GM21528 (cell line): ENCODE measurements around the gene SPOCK3.
"Not testable (repeated sequence)": the region's sequence is repeated elsewhere in the genome, so short reads cannot be mapped to it uniquely, and the experiment has no call there.

ENCODE experiments used
- ATAC-seq: cut with Tn5 transposase; IDR thresholded peaks from one replicate; pipeline ENCODE4 v1.9.1; 2021; ENCODE audit warnings: mild to moderate bottlenecking, moderate library complexity; ENCODE audit not compliant: unreplicated experiment, low FRiP score

The SPOCK3 gene

DNA sequence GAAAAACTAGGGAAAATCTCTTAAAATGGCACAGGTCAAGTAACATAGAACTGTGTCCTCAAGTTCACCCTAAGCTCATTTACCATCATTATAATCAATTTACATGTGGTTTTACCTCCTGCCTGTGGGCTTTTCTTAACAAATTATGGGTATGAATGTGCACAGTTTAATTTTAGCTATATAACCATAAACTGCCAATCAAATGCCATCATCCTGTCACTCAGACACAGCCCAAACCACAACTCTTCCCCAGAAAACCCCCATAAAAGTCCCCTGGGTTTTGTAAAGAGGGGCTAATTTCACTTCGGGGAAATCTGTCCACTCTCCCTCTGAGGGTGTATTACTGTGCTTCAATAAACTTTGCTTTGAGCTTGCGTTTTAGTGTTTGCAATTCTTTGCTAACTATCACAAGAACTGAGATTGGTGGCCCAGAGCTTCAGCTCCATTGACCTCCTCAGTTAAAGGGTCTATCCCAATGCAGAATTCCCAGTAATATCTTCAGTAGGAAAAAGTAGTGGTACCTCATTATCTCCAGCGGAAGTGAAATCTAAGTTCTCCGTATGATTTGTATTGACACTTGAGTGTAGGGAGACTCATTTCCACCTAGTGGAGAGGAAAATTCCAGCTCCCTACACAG lies 394.6 kb downstream of the SPOCK3 start:
- peak; percentile 76 for ATAC-seq

GRCh38 chr4:166838975-166839614 lies 395.2 kb downstream of the SPOCK3 start:
- ATAC-seq, result peak; percentile 82

- ATAC-seq, result no peak
Measured at GRCh38 chr4:166836865-166837264, 397.4 kb downstream of the SPOCK3 start.

DNA sequence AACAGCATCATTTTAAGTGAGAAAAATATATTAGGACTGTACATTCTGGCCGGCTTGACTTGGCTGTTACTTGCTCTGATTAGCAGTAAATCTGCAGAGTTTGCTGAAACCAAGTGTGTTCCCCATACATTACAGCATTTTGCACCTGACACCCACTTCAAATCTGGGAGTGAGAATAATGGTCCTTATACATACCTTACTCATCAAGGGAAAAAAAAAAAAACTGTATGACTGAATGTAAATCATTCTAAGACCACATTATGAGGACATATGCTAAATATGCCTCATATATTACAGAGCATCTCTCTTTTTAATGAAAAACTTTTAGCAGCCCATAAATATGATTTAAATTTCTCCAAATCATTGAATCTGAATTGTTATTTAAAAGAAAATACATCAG lies 406.7 kb downstream of the SPOCK3 start:
- no peak for ATAC-seq

- ATAC-seq, result no peak
Measured at GRCh38 chr4:166827167-166827566, 407.1 kb downstream of the SPOCK3 start.

DNA sequence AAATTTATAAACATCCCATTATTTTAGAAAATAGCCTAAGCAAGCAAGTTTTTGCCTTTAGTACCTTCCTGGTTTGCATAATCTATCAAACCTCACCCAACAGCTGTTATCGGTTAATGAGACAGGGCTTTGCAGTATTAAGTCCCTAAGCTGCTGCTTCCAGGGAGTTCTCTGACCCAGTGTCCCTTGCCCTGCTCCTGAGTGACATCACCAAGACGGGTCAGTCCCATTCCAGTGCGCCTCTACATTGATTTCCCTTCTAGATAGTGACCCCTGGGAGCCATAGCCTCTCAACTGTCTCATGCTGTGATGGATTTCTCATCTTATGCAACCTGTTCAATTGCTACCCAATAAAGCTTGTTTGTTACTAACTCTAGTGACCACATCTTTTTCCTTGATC lies 410.4 kb downstream of the SPOCK3 start:
- no peak for ATAC-seq

GRCh38 chr4:166823126-166823525 lies 411.2 kb downstream of the SPOCK3 start:
- ATAC-seq, result no peak

DNA sequence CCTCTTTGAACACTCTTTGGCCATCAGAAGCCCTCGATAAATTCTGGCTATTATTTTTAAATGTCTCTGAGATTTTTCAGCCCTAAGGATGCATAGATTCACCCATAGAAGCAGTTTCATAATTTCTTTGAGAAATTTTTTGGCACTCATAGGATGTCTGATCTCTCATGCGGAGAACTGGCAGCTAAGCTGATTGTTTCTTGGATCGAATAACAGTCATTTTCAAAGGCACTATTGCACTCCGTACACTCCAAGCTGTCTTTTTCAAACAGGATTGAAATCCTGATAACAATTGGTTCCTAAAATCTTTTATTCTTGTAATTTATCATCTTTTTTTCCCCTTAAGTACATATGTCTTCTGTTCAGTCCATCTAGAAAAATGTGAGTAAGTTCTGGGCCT lies 411.9 kb downstream of the SPOCK3 start:
- no peak for ATAC-seq

DNA sequence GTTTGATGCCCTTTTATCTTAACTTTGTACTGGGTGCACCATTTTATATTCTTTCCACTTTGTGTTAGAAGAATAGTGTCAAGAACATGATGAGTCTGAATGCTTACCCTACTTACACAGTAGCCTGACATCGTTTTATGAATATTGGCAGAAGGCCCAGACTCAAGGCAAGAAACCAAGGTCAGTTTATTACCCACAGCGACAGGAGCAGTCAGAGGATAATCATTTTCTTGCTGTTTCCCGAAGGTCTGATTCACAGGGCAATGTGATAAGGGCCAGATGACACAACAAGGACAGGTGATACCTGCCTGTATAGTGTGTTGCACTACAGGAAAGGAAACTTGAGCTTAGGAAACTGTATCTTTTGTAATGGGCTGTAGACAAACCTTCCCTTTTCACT lies 417.4 kb downstream of the SPOCK3 start:
- ATAC-seq, result no peak

- no peak for ATAC-seq
Measured at GRCh38 chr4:166808380-166808779, 425.9 kb downstream of the SPOCK3 start.

DNA sequence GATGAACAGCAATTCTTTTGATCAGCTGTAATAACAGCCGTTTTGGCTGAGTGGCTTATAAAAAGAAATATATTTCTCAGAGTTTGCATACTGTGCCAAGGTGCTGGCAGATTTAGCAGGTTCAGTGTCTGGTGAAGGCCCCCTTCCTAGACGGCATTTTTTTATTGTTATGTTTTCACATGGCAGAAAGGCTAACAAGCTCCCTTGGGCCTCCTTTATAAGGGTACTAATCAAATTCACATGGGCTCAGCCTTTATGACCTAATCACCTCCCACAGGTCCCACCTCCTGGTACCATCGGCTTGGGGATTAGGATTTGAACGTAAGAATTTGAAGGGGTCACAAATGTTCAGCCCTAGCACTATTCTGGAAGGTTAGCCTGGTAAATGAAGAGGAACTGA lies 431.9 kb downstream of the SPOCK3 start:
- ATAC-seq, result no peak

DNA sequence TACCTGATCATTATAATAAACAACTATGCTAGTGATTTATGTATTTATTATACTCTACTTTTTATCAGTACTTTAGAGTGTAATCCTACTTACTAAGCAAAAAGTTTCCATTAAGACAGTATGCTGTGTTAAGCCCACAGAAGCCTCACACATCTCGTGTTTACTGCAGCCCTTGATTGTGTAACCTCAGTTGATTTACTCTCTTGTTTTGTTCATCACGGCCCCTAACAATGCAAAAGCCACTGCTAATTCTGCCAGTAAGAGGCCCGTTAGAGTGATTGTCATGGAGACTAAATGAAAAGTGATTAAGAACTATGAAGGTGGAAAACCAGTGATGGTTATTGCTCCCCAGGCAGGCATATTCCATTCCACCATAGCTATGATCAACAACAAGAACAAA lies 436.2 kb downstream of the SPOCK3 start:
- ATAC-seq, result no peak

GRCh38 chr4:166777760-166778159 lies 456.5 kb downstream of the SPOCK3 start:
- no peak for ATAC-seq

DNA sequence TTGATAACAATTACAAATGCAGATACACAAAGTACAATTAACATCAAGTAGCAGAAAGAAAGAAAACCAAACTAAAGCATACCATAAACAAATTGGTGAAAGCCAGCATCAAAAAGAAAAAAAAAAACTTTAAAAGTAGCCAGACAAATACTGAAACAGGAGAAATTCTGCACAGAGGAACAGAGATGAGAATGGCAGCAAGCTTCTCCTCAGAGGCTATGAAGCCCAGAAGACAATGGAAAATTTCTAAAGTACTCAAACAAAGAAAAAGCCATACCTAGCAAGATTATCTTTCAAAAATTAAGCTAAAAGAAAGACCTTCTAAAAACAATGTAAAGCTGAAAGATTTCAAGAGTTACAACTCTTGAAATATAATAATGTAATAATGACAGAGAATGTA lies 471.3 kb downstream of the SPOCK3 start:
- no peak for ATAC-seq

GRCh38 chr4:166741742-166742141 lies 492.6 kb downstream of the SPOCK3 start:
- no peak for ATAC-seq

- ATAC-seq, result not testable (repeated sequence)
Measured at GRCh38 chr4:166739215-166739614, 495.1 kb downstream of the SPOCK3 start.

DNA sequence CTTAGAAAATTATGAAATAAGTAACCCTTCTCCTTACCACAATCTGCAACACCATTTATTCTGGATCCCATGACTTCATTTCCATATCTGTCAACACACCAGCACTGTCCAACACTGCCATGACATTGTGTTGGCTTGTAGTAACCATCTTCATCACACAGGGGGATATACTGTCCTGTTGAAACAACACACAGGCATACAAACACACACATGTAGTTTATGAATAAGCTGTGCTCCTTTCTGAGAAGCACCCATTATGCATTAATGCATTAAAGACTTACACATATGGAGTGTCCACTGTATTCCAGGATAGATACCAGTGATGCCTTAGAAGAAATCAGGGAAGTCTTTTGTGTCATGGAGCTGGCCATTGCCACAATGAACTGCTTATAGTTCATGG lies 496.9 kb downstream of the SPOCK3 start:
- no peak for ATAC-seq

GRCh38 chr4:166735553-166735952 lies 498.7 kb downstream of the SPOCK3 start:
- no peak for ATAC-seq

DNA sequence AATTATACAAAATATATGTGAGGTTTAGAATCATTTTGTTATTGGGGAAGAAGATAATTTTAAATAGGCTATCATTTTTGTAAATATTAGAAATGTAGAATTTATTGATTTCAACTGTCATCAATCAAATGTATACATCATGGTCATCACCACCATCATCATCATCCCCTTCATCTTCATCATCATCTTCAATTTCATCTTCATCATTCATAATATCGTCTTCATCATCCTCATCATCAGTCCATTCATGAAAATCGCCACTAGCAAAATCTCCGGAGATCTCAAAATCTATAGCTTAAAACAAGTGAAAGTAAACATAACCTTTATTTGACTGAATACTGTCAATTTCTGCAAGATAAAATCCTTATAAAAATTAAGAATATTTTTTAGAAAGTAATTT lies 499.5 kb downstream of the SPOCK3 start:
- ATAC-seq, result no peak

- no peak for ATAC-seq
Measured at GRCh38 chr4:166733686-166734085, 500.6 kb downstream of the SPOCK3 start.

- ATAC-seq, result no peak
Measured at GRCh38 chr4:166726832-166727231, 507.5 kb downstream of the SPOCK3 start.

DNA sequence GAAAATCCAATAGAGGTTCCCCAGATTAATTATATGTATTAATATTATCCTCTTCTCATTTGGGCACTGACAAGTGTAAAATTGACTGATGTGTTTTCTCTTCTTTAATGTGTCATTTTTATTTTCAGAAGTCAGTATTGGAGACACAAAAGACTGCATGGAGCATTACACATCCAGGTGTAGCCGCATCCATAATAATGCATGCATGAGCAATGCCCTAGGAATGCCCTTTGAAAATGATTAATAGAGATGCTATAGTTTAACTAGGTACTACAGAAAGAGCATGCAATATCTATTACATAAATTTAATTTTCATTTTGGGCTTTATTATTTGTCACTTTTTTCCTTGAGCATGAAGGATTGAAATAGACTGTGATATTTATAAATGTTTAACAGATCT lies 509.9 kb downstream of the SPOCK3 start:
- ATAC-seq, result no peak
